Suppressor macrophage treated with lipopolysaccharide for 1 hour (primary cell): Measurements from ENCODE around the gene OR5AS1.
"Not testable (repeated sequence)": the region's sequence is repeated elsewhere in the genome, so short reads cannot be mapped to it uniquely, and the experiment has no call there.

ENCODE experiments used
- DNase-seq, 3 donors: peaks; one replicate each; pipeline ENCODE4 v3.0.0-alpha.2; 2020 to 2022

Gene OR5AS1

GRCh38 chr11:56027354-56027753, at the start of gene OR5AS1:
OR5AS1 (plus strand) TSS chr11:56027654; CDS start chr11:56030419, 2,765 bp downstream.
- no peak for DNase-seq

GRCh38 chr11:55994525-55994924, 32.9 kb upstream of the OR5AS1 start, which contains the start of gene OR5F1:
OR5F1 (minus strand) TSS chr11:55994625; CDS start chr11:55994625, 0 bp downstream.
- DNase-seq, result no peak

- DNase-seq, result no peak
These were observed 16.7 kb upstream of the OR5AS1 start for GRCh38 chr11:56010716-56011115.

DNA sequence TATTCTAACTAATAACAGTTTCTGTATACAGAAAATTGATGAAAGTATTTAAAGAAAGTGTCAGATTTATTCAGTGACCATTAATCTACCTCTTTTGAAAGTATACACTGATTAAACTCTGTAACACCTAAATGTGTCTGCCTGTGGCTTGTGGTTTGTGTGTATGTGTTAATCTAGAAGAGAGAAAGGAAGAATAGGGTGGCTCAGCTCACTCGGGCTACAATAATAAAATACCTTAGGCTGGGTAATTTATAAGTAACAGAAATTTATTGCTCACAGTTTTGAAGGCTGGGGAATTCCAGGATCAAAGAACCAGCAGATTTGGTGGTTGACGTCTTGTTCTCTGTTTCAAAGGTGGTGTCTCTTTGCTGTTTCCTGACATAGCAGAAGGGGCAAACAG, 13.6 kb upstream of the OR5AS1 start:
- DNase-seq, result no peak

GRCh38 chr11:56045538-56045937, 18.1 kb downstream of the OR5AS1 start:
- DNase-seq, result no peak

GRCh38 chr11:56048480-56048879, 21.0 kb downstream of the OR5AS1 start:
- DNase-seq, result no peak

GRCh38 chr11:56049487-56049886, 22.0 kb downstream of the OR5AS1 start:
- DNase-seq, result no peak

DNA sequence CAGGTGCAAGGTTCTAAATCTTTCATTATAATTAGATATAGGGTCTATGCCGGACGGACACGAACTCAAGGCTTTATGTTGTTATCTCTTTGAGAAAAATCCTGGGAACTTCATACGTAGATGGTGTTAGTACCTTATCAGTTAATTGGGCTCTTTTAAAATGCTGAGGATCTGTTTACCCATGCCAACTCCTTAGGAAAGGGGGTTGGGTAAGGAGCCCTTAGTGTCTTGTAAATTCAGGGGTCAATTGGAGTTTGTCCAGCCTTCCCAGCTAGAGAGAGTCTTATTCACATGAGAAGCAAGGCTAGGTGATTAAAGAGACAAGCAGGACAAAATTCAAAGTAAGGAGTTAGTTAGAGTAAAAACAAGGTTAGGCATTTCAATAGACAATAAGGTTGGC, 28.9 kb downstream of the OR5AS1 start:
- not testable (repeated sequence) for DNase-seq

DNA sequence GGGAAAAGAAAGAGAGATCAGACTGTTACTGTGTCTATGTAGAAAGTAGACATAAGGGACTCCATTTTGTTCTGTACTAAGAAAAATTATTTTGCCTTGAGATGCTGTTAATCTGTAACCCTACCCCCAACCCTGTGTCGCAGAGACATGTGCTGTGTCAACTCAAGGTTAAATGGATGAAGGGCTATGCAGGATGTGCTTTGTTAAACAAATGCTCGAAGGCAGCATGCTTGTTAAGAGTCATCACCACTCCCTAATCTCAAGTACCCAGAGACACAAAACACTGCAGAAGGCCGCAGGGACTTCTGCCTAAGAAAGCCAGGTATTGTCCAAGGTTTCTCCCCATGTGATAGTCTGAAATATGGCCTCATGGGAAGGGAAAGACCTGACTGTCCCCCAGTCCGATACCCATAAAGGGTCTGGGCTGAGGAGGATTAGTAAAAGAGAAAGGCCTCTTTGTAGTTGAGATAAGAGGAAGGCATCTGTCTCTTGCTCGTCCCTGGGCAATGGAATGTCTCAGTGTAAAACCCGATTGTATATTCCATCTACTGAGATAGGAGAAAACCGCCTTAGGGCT, 30.3 kb downstream of the OR5AS1 start:
- not testable (repeated sequence) for DNase-seq

DNA sequence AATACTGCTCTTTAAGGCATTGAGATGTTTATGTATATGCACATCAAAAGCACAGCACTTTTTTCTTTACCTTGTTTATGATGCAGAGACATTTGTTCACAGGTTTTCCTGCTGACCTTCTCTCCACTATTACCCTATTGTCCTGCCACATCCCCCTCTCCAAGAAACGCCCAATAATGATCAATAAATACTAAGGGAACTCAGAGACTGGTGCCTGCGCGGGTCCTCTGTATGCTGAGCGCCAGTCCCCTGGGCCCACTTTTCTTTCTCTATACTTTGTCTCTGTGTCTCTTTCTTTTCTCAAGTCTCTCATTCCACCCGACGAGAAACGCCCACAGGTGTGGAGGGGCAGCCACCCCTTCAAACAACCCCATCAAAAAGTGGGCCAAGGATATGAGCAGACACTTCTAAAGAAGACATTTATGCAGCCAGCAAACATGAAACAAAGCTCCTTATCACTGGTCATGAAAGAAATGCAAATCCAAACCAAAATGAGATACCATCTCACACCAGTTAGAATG, 30.9 kb downstream of the OR5AS1 start:
- not testable (repeated sequence) for DNase-seq

DNA sequence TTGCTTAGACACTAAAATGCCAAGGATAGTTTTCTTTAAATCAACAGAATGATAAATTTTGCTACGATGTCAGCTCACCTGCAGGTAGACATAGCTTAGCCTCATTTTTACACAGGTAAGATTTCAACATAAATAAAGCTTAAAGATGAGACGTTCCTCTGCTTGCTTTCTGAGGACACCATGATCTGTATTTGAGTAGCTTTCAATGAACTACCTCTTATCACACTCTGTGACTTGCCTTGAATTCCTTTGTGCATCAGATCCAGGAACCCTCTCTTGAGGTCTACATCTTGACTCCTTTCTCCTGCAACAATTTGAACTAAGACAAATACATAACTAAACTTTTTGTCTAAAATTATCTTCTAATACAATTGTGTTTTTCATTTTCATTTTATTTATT, 39.5 kb downstream of the OR5AS1 start:
- no peak for DNase-seq
